Skin of body (tissue), 2 donors: ENCODE data around the gene PIK3CD. TPM values are rescaled to one million over a fixed set of nuclear protein-coding genes. Genes with fewer than 3 reads are reported as not detected.
"Not testable (repeated sequence)": the region's sequence is repeated elsewhere in the genome, so short reads cannot be mapped to it uniquely, and the experiment has no call there.

ENCODE experiments used
- DNase-seq: peaks from one replicate; lab custom pipeline; 2025; lab: John Stamatoyannopoulos, UW
- total RNA-seq: library from RNA; depleted of rRNA; stranded (reverse); fragments of >200 nt; gene quantifications from one replicate; pipeline ENCODE4 v1.2.3, GENCODE V29; 2014

Gene PIK3CD
- total RNA-seq, 1 donor from 2014 or later: 3.8 TPM

DNA sequence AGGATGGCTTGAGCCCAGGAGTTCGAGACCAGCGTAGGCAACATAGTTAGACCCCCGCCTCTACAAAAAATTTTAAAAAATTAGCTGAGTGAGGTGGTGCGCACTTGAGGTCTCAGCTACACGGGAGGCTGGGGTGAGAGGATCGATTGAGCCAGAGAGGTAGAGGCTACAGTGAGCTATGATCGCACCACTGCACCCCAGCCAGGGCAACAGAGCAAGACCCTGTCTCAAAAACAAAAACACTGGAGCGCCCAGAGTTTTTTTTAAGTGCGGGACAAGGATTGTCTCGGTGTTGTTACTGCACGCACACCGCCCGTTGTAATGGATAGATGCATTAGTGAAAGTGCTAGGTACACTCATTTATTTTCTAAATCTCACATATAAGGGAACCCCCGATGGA is 37.1 kb downstream of the PIK3CD start:
- no peak for DNase-seq

DNA sequence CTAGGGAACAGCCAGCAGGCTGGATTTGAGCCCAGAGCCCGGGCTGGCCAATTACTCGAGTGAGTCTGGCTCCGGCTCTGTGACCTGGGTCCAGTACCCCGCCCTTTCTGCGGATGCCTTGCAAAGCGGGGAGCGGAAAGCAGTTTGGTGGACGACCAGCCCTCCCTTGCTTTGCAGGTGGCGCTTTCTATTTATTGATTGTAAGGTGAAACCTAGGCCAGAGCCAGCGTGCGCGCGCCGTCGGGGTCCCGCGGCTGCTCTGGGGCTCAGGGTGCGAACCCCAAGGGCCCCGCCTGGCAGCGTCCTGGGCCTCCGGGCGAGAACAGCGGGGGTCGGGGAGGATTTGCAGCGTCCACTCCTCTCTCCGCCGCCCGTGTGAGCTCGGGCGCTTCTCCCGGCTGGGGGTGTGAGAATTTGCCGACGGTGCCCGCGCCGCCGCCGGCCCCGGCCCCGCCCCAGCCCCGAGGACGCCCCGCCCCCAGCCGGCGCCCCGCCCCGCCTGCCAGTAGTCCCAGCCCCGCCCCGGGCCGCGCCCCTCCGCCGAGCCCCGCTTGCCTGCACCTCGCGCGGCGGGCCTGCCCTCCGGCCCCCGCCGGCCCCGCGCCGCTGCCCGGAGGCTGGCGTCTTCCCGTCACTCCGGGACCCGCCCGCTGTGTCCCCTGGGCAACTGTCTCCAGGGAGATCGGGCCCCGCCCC is 37.6 kb downstream of the PIK3CD start:
- no peak for DNase-seq

DNA sequence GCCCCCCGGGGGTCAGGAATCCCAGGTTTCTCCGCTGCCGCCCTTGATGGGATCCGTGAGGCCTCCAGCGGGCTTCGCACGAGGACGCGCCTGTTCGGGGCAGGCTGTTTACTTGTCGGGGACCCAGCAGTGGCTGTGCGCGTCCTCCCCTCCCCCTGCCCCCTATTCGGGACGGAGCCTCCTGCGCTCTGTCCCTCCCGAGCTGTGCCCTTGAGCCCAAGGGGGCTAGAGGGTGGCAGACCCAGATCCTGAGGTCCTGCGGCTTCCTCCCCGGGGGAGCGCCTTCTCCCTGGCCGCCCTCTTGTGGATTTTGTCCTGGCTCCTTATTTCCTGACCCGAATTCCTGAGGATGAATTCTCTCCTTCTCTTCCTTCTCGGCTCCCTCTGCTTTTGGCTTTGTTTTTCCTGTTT is 38.4 kb downstream of the PIK3CD start:
- DNase-seq: no peak

DNA sequence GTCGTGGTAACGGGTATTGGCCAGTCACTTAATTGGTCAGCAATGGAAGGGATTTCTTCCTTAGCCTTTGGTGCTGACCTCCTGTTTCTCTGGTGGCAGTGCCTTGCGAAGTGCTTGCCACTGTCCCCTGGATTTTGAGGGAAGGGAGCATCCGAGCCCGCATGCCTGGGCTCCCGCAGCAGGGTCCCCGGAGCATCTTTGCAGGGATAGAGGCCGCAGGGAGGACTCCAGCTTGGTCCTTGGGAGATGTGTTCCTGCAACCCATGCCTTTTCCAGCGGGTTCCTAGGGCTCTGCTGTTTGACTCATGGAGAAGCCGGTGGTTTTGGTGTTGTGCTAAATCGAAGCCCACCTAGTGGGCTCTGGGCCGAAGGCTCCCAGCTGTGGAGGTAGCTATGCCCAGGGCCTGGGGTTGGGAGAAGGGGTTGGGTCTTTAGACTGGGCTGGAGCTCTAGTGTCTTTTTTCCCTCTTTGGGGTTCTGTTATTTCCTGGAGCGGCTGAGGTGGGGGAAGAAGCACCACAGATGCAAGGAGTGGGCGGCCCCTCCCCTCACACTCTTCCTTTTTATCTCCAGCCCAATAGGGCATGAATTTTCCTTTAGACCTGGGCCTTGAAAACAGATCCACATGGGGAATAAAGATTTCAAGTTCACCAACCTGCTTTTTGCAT is 39.0 kb downstream of the PIK3CD start:
- DNase-seq: no peak

DNA sequence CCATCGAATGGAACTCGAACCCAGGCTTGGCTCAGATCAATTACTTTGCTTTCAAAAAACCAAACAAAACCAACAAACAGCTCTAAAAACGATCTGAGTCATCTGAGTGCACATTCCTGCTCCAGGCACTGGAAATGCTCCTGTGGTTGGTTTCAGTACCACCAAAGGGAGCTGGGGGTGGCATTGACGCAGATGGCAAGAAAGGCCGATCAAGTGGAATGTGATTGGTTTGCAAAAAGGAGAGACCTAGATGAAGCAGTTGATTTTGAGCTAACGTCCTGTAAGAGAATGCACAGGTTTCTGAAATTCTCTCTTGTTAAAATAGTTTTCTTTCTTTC is 39.5 kb downstream of the PIK3CD start:
- no peak for DNase-seq

GRCh38 chr1:9691691-9692090 is 40.2 kb downstream of the PIK3CD start:
- no peak for DNase-seq

GRCh38 chr1:9696793-9697192 is 45.3 kb downstream of the PIK3CD start:
- no peak for DNase-seq

DNA sequence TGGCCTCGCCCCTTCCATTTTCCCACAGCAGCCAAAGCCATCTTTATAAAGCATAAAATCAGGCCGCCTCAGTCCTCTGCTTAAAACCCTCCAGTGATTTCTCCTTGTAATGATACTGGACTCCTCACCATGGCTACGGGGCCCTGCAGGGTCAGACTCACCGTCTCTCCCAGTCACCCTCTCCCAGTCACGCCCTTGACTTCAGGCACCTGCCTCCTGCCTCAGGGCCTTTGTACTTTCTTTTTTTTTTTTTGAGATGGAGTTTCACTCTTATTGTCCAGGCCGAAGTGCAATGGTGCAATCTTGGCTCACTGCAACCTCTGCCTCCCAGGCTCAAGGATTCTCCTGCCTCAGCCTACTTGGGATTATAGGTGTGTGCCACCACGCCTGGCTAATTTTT is 47.8 kb downstream of the PIK3CD start:
- no peak for DNase-seq

DNA sequence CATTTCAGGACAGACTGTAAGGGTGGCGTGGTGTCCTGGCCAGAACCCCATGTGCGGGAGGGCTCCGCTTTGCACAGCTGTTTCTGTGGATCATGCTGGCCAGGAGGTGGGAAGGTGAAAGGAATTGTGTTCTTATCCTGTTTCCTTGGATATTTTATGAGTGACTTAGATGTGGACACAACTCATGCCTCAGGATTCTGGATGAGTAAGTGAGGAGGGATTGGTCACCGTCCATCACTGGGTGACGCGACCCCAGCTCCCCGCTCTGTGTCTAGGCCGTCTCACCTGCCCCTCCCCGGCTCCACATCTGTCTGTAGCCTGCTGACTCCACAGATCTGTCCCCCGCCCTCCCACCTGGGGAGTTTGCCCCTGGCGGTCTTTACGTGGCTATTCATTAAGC is 48.8 kb downstream of the PIK3CD start:
- no peak for DNase-seq

- DNase-seq: no peak
Observed at GRCh38 chr1:9701665-9702064, 50.1 kb downstream of the PIK3CD start.

- DNase-seq: no peak
Observed at GRCh38 chr1:9703165-9703509, 51.6 kb downstream of the PIK3CD start.

DNA sequence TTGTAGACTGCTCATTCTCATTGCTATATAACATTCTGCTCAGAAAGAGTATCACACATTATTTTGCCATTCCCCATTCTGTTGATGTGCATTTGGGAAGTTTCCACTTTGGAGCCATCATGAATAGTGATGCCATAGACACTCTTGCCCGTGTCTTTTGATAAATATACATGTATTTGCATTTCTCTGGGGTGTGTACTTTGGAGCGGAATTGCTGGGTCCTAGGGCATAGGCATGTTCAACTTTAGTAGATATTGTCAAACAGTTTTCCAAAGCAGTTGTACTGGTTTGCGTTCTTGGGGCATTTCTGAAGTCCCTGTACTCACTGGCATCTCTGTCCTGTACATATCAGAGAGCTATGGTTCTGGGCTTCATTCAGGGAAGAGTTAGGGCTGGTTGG is 52.1 kb downstream of the PIK3CD start:
- no peak for DNase-seq

DNA sequence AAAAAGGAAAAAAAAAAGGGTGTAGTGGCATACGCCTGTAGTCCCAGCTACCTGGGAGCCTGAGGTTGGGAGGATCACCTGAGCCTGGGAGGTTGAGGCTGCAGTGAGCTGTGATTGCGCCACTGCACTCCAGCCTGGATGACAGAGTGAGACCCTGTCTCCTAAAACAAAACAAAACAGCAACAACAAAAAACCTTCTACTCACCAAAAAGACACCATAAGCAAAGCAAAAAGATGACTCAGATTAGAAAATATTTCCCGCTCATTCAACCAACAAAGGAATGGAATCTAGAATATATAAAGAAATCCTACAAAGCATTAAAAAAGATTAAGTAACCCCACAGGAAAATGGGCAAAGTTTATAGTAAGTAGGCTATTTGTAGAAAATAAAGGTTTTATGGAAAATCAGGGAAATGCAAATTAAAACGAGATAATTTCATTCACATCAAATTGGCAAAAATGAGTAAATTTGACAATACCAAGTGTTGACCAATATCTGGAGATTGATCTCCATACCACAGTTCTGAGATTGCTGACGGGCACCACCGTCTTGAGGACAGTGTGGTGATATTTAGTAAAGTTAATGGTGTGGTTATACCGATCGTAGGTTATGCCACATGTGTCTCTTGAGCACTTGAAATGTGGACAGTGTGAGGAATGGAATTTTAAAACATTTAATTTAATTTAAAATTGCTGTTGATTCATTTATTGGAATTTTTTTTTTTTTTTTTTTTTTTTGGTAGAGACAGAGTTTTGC is 54.0 kb downstream of the PIK3CD start:
- no peak for DNase-seq

- no peak for DNase-seq
Observed at GRCh38 chr1:9706178-9706577, 54.6 kb downstream of the PIK3CD start.

DNA sequence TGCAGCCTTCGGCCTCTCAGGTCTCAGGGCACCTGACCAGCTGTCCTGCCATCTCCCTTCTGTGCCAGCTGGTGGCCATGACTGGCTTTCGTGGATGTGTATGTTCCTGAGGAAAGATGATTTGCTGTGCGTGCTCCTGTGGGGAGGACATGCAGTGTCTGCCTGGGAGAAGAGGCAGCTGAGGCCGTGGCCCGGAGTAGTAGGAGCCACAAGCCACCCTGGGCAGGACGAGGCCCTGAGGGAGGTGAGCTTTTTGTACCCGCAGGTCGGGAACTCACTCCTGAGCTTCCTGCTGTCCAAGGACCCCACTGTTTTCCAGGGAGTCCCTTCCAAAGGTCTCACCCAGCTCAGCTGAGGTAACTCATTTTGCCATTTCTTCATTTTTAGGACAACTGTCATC is 58.5 kb downstream of the PIK3CD start:
- no peak for DNase-seq

- DNase-seq: no peak
Observed at GRCh38 chr1:9711466-9712020, 60.0 kb downstream of the PIK3CD start.

DNA sequence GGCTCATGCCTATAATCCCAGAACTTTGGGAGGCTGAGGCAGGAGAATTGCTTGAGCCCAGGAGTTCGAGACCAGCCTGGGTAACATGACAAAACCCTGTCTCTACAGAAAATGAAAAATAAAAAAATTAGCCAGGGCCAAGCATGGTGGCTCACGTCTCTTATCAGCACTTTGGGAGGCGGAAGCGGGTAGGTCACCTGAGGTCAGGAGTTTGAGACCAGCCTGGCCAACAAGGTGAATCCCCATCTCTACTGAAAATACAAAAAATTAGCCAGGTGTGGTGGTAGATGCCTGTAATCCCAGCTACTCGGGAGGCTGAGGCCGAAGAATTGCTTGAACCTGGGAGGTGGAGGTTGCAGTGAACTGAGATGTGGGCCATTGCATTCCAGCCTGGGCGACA is 61.2 kb downstream of the PIK3CD start:
- DNase-seq: not testable (repeated sequence)

DNA sequence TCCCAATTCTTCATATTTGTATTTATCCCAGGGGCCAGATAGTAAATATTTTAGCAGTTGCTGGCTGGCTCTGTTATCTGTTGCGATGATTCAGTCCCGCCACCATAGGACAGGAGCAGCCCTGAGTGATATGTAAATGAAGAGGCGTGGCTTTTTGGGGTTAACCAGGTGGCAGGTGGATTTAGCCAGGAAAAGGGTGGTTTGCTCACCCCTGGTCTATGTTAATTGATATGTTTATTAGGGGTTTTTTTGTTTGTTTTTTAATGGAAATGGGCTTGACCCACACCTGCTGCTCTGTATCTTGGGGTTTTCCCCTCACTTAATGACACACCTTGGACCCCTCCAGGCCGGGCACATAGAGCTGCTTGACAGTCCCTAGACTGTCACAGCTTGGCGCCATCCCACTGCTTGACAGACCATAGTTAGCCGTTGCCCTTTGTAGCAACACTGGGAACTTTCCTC is 62.8 kb downstream of the PIK3CD start:
- no peak for DNase-seq

DNA sequence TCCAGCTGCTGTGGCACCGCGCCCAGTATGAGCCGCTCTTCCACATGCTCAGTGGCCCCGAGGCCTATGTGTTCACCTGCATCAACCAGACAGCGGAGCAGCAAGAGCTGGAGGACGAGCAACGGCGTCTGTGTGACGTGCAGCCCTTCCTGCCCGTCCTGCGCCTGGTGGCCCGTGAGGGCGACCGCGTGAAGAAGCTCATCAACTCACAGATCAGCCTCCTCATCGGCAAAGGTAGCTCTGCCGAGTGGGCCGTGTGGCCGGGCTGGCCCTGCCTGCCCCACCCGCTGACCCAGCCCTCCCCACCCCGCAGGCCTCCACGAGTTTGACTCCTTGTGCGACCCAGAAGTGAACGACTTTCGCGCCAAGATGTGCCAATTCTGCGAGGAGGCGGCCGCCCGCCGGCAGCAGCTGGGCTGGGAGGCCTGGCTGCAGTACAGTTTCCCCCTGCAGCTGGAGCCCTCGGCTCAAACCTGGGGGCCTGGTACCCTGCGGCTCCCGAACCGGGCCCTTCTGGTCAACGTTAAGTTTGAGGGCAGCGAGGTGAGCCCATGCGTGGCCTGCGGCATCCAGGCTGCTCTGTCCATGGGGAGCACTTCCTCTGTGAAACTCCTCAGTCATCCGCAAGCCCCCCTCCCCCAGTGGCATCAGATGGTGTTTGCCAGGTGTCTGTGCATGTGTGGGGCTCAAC is 64.2 kb downstream of the PIK3CD start:
- DNase-seq: no peak

DNA sequence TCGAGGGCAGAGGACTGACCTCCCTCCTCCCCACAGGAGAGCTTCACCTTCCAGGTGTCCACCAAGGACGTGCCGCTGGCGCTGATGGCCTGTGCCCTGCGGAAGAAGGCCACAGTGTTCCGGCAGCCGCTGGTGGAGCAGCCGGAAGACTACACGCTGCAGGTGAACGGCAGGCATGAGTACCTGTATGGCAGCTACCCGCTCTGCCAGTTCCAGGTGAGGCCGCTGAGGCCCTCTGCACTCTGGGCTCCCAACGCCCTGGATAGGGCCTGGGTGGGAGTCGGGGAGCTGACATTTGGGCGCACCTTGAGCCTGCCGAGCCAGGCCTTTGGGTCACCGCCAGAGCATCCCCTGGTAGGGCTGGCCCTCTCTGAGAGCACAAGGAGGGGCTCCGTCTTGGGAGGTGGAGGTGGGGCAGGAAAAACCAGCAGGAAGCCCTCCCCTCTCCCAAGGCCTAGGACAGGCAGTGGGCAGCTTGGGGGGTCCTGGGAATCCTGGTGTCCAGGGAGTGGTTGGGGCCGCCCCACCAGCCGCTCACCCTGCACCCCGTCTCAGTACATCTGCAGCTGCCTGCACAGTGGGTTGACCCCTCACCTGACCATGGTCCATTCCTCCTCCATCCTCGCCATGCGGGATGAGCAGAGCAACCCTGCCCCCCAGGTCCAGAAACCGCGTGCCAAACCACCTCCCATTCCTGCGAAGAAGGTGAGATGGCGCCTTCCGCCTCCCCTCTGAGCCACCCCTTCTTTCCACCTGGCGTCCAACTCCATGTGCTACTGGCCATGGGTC is 65.1 kb downstream of the PIK3CD start:
- no peak for DNase-seq
